BJ (cell line): ENCODE measurements around the gene DLL3. TPM values are rescaled to one million over a fixed set of nuclear protein-coding genes. Genes with fewer than 3 reads are reported as not detected.

Source experiments
- CTCF ChIA-PET: fragments of 350-600 bp; formaldehyde crosslinking; extraction: SDS; loops from one replicate; lab custom pipeline; 2021; ENCODE audit warnings: antibody characterized with exemption, inconsistent platforms; lab: Yijun Ruan, JAX
- POLR2A ChIA-PET: fragments of 300-600 bp; sonication (Branson Sonifier 250); formaldehyde crosslinking; extraction: SDS; loops from one replicate; lab custom pipeline; 2021; ENCODE audit warnings: antibody characterized with exemption; lab: Charles Lee
- DNase-seq: peaks from one replicate; pipeline ENCODE4 v3.0.0-alpha.2; 2011; ENCODE audit warnings: low read depth
- H3K27me3 ChIP-seq: 2 replicates; pipeline ENCODE4 v1.6.0; 2011; ENCODE audit warnings: low read length; ENCODE audit not compliant: control insufficient read depth, insufficient read depth
- H3K36me3 ChIP-seq: 2 replicates; pipeline ENCODE4 v1.5.1; 2011; ENCODE audit warnings: low read length; ENCODE audit not compliant: control insufficient read depth, insufficient read depth
- H3K4me3 ChIP-seq: 2 replicates; pipeline ENCODE4 v1.5.1; 2011; ENCODE audit warnings: low read depth, mild to moderate bottlenecking, control low read depth, low read length
- CTCF ChIP-seq: IDR thresholded peaks from 2 replicates; pipeline ENCODE4 v1.5.1; 2011; ENCODE audit warnings: low read depth, mild to moderate bottlenecking, control low read depth, inconsistent platforms, low read length, moderate library complexity; ENCODE audit not compliant: insufficient read depth
- polyA plus RNA-seq: library from polyadenylated mRNA; depleted of rRNA; stranded (reverse); fragments of >200 nt; gene quantifications from 2 replicates; pipeline ENCODE4 v1.2.3, GENCODE V29; 2011

DLL3 gene
- polyA plus RNA-seq, 1 experiment = 1.0 TPM

GRCh38 chr19:39514840-39515550, 16.2 kb downstream of the DLL3 start, which contains the start of gene SELENOV:
Gene SELENOV (plus strand): TSS chr19:39515139. CDS start chr19:39515213, 74 bp downstream.
- ChIA-PET POLR2A (no interaction called here), CTCF (interaction anchor here (0.9 to 1.8 kb wide), 5 partner anchors 9 to 18 kb away, joined by 3 to 5 read pairs (median 3); partner anchors contain the start of gene EID2B)
- H3K36me3 ChIP-seq = no peaks in the 10 kb centered on the region
- no peak for DNase-seq
- TF ChIP-seq CTCF = no peak
- peak within 1 kb of the TSS; percentile 13; the same call in 1 of the 2 replicates for H3K4me3 ChIP-seq
- H3K27me3 ChIP-seq = peaks cover 36% of the 10 kb centered on the region

GRCh38 chr19:39515551-39516191, 16.9 kb downstream of the DLL3 start:
- no peaks in the 10 kb centered on the region for H3K36me3 ChIP-seq
- CTCF ChIA-PET = interaction anchor here (1.1 to 1.4 kb wide), 2 partner anchors 13 to 17 kb away, joined by 3 read pairs; partner anchors contain the start of gene EID2B
- no peak for TF ChIP-seq CTCF
- POLR2A ChIA-PET = no interaction called here
- H3K27me3 ChIP-seq = peaks cover 36% of the 10 kb centered on the region
- DNase-seq = no peak
- H3K4me3 ChIP-seq = peak overlapping the region; percentile 13; the same call in 1 of the 2 replicates

- TF ChIP-seq CTCF = no peak
- Histone ChIP-seq H3K4me3 (no peak overlapping the region), H3K36me3 (no peaks in the 10 kb centered on the region), H3K27me3 (peaks cover 36% of the 10 kb centered on the region)
- ChIA-PET POLR2A (no interaction called here), CTCF (interaction anchor here (0.7 to 1.4 kb wide), 3 partner anchors 13 to 16 kb away, joined by 3 to 4 read pairs (median 3); partner anchors contain the start of gene EID2B)
- DNase-seq = no peak
Observed at GRCh38 chr19:39516270-39516669, 17.5 kb downstream of the DLL3 start.

- DNase-seq = no peak
- Histone ChIP-seq H3K27me3 (peaks cover 36% of the 10 kb centered on the region), H3K4me3 (no peak overlapping the region), H3K36me3 (no peaks in the 10 kb centered on the region)
- ChIA-PET POLR2A (no interaction called here), CTCF (interaction anchor here (0.6 to 1.9 kb wide), 3 partner anchors 15 to 1800 kb away, joined by 3 to 9 read pairs (median 3); partner anchors contain the start of gene EID2B)
- TF ChIP-seq CTCF = no peak
Observed at GRCh38 chr19:39517432-39517831, 18.7 kb downstream of the DLL3 start.

GRCh38 chr19:39518458-39518857, 19.7 kb downstream of the DLL3 start:
- H3K27me3 ChIP-seq = peaks cover 32% of the 10 kb centered on the region
- CTCF ChIA-PET = interaction anchor here (0.8 to 1.9 kb wide), 3 partner anchors 15 to 72 kb away, joined by 3 to 9 read pairs (median 3); partner anchors contain the start of gene EID2B
- no peak for DNase-seq
- no peak for TF ChIP-seq CTCF
- no peaks in the 10 kb centered on the region for H3K36me3 ChIP-seq
- POLR2A ChIA-PET = no interaction called here
- H3K4me3 ChIP-seq = no peak overlapping the region
